Transverse colon (tissue), 4 donors: ENCODE results near the gene PLCD3.

Experiments
- POLR2A ChIP-seq: fragments of 450-650 bp; IDR thresholded peaks from one replicate; pipeline ENCODE4 v1.6.1; 2016; ENCODE audit warnings: antibody characterized with exemption, mild to moderate bottlenecking, moderate library complexity
- POLR2AphosphoS5 ChIP-seq, 3 donors: sonication (generic); formaldehyde crosslinking; IDR thresholded peaks; one replicate each; pipeline ENCODE4 v1.6.1; 2016; ENCODE audit warnings: antibody characterized with exemption in 3 of 3
- TF ChIP-seq, protein P1 (sequence below), 5 experiments: fragments of 200-600 bp in 3 of 5; fragments of 450-650 bp in 2 of 5; sonication (generic) in 3 of 5; IDR thresholded peaks; 1 replicate in 2 of 5; 2 replicates in 3 of 5; pipeline ENCODE4 v1.5.1; 2016 to 2017; ENCODE audit warnings: antibody characterized with exemption in 5 of 5, inconsistent platforms in 3 of 5, mild to moderate bottlenecking in 2 of 5, moderate library complexity in 1 of 5

DNA sequence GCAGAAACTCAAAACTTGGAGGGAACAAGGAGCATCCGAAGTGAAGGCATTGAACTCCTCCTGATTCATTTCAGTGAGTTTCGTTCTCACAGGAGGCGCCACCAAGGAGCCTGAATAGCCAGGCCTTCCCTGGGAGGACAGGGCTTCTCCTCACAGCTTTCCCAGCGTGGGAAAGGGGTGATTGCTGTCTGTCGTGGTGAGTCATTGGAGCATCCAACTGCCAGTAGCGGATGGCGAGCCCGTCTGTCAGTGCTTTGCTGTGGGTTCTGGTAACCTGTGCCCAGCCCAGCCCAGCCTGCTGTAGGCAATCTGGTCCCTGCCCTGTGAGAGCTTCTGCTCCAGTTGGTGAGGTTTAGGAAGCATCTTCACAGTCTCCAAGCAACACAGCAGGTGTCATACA, 28.3 kb downstream of the PLCD3 start:
- no peak for TF ChIP-seq POLR2A
- TF ChIP-seq, protein P1, sequence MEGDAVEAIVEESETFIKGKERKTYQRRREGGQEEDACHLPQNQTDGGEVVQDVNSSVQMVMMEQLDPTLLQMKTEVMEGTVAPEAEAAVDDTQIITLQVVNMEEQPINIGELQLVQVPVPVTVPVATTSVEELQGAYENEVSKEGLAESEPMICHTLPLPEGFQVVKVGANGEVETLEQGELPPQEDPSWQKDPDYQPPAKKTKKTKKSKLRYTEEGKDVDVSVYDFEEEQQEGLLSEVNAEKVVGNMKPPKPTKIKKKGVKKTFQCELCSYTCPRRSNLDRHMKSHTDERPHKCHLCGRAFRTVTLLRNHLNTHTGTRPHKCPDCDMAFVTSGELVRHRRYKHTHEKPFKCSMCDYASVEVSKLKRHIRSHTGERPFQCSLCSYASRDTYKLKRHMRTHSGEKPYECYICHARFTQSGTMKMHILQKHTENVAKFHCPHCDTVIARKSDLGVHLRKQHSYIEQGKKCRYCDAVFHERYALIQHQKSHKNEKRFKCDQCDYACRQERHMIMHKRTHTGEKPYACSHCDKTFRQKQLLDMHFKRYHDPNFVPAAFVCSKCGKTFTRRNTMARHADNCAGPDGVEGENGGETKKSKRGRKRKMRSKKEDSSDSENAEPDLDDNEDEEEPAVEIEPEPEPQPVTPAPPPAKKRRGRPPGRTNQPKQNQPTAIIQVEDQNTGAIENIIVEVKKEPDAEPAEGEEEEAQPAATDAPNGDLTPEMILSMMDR (IDR thresholded peaks at IDR 0.05), result no peak
- TF ChIP-seq POLR2AphosphoS5 (IDR thresholded peaks at IDR 0.05), result no peak
